ENCODE results near the gene FLNA.
A peak's percentile ranks its signal among the peaks of the same experiment; 100 is the strongest.
"Not testable (repeated sequence)": the region's sequence is repeated elsewhere in the genome, so short reads cannot be mapped to it uniquely, and the experiment has no call there.

The FLNA gene

GRCh38 chrX:154399527-154400368 is 25.3 kb upstream of the FLNA start:
- no peak for DNase-seq

GRCh38 chrX:154398668-154399526 is 24.5 kb upstream of the FLNA start:
- DNase-seq = peak in 46 of 51 donors; percentile 7 to 79 (median 48)

GRCh38 chrX:154397888-154398667 is 23.6 kb upstream of the FLNA start, which contains the start of gene RPL10:
RPL10 (plus strand) TSS chrX:154398377; CDS start chrX:154398520, 143 bp downstream.
- peak; percentile 38 to 95 (median 88) for DNase-seq

GRCh38 chrX:154396973-154397887 is 22.8 kb upstream of the FLNA start:
- peak in 27 of 51 donors; percentile 21 to 83 (median 58) for DNase-seq

- not testable (repeated sequence) for DNase-seq
Observed at GRCh38 chrX:154396363-154396762, 21.9 kb upstream of the FLNA start.

GRCh38 chrX:154389812-154390747 is 15.6 kb upstream of the FLNA start:
- not testable (repeated sequence) for DNase-seq

GRCh38 chrX:154388649-154389048 is 14.2 kb upstream of the FLNA start:
- DNase-seq = not testable (repeated sequence)

GRCh38 chrX:154388094-154388493 is 13.7 kb upstream of the FLNA start:
- not testable (repeated sequence) for DNase-seq

GRCh38 chrX:154384284-154384892 is 10.0 kb upstream of the FLNA start:
- peak in 4 of 51 donors; percentile 4 to 16 (median 16) for DNase-seq

GRCh38 chrX:154383359-154384283 is 9.2 kb upstream of the FLNA start:
- no peak for DNase-seq

GRCh38 chrX:154382483-154383069 is 8.1 kb upstream of the FLNA start:
- DNase-seq = no peak

- no peak for DNase-seq
Observed at GRCh38 chrX:154381271-154381670, 6.8 kb upstream of the FLNA start.

GRCh38 chrX:154380787-154381186 is 6.4 kb upstream of the FLNA start:
- DNase-seq = no peak

GRCh38 chrX:154380153-154380552 is 5.7 kb upstream of the FLNA start:
- DNase-seq = no peak

GRCh38 chrX:154379569-154379951 is 5.1 kb upstream of the FLNA start:
- no peak for DNase-seq

- DNase-seq = peak; percentile 63 to 100 (median 98)
Observed at GRCh38 chrX:154378799-154379568, 4.5 kb upstream of the FLNA start, which contains the start of gene EMD. EMD (plus strand) TSS chrX:154379295; CDS start chrX:154379485, 190 bp downstream.
